HUES6 (cell line): ENCODE measurements around the gene SLC6A1.

Source experiments
- H3K27ac ChIP-seq: 2 replicates; pipeline ENCODE4 v1.7.0; 2013; ENCODE audit warnings: low read depth, mild to moderate bottlenecking, low read length, inconsistent platforms
- H3K27me3 ChIP-seq: 2 replicates; pipeline ENCODE4 v1.6.1; 2013; ENCODE audit warnings: low read length; ENCODE audit not compliant: control insufficient read depth, insufficient read depth
- H3K36me3 ChIP-seq: 2 replicates; pipeline ENCODE4 v1.6.1; 2013; ENCODE audit warnings: low read length; ENCODE audit not compliant: control insufficient read depth, insufficient read depth
- H3K4me1 ChIP-seq: 2 replicates; pipeline ENCODE4 v1.6.1; 2013; ENCODE audit warnings: low read length; ENCODE audit not compliant: control insufficient read depth, insufficient read depth
- H3K4me3 ChIP-seq: 2 replicates; pipeline ENCODE4 v1.5.1; 2013; ENCODE audit warnings: low read depth, low read length
- H3K9ac ChIP-seq: one replicate; pipeline ENCODE4 v1.6.1; 2013; ENCODE audit warnings: mild to moderate bottlenecking, low read length
- H3K9me3 ChIP-seq: 2 replicates; pipeline ENCODE4 v1.6.1; 2013; ENCODE audit warnings: low read depth, low read length; ENCODE audit not compliant: control insufficient read depth, insufficient read depth

Gene SLC6A1

DNA sequence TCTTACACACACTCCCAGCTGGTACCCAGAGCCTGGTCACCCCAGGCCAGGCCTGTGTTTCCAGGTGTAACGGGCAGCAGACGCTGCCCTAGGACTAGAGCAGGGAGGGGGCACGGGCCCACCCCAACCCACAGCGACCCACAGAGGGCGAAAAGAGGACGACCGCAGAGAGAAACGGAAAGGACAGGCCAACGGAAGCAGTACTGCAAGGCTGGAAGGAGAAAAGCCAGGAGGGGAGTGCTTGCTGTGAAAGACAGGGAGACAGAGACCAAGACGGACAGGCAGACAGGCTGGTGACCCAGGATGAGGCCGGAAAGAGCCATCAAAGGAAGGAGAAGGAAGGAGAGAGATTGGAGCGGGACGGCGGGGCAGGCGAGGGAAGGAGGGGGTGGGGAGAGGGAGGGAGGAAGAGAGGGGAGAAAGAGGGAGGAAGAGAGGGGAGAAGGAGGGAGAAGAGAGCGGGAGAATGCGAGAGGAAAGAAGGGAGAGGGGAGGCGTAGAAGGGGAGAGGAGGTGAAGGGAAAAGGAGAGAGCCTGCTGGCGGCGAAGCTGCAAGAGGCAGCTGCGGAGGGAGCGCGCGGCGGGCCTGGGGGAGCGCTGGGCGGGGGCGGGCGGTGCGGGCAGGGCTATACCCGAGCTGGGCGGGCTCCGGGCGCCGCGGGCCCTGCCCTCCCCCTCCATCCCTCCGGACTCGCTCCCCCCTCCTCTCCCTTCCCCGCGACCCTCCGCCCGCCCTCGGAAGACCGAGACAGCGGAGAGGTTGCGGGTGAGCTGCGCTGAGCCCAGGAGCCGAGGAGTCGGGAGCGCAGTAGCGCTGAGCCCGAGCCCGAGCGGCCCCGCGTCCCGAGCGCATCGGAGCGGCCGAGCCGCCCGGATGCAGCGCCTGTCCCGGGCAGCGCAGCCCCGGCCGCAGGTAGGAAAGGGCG is at the start of gene SLC6A1:
SLC6A1 (plus strand) TSS at position 732 of the 926 bp plus-strand sequence. CDS start 24,464 bp downstream, outside the sequence.
- no peaks in the 10 kb centered on the region for H3K9me3 ChIP-seq
- no peaks in the 10 kb centered on the region for H3K4me1 ChIP-seq
- peak within 1 kb of the TSS; percentile 68 for H3K4me3 ChIP-seq
- no peak within 1 kb of the TSS for H3K27ac ChIP-seq
- no peak within 1 kb of the TSS for H3K9ac ChIP-seq
- H3K36me3 ChIP-seq = no peaks in the 10 kb centered on the region
- H3K27me3 ChIP-seq = peaks cover 61% of the 10 kb centered on the region

DNA sequence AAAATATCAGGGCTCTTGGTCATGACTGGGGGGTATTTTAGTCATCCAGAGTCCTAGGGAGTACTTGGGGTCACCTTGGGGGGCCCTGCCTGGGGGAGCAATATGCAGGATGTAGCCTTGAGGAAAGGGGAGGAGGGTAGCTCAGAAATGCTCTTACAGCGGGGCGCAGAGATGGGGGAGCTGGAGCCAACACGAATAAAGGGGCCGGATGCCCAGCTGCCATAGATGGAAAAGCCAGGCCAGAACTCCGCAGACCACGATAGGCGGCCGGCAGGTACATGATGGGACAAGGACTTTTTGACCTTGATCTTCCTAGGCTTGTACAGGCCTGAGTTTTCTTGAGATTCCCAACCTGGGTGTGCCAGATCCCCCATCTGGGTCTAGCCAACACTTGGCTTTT is 47.7 kb upstream of the SLC6A1 start:
- Histone ChIP-seq H3K9me3 (peaks cover 12% of the 10 kb centered on the region), H3K27me3 (no peaks in the 10 kb centered on the region), H3K36me3 (no peaks in the 10 kb centered on the region), H3K4me3 (no peak overlapping the region), H3K4me1 (no peaks in the 10 kb centered on the region), H3K27ac (no peak overlapping the region), H3K9ac (no peak overlapping the region)

DNA sequence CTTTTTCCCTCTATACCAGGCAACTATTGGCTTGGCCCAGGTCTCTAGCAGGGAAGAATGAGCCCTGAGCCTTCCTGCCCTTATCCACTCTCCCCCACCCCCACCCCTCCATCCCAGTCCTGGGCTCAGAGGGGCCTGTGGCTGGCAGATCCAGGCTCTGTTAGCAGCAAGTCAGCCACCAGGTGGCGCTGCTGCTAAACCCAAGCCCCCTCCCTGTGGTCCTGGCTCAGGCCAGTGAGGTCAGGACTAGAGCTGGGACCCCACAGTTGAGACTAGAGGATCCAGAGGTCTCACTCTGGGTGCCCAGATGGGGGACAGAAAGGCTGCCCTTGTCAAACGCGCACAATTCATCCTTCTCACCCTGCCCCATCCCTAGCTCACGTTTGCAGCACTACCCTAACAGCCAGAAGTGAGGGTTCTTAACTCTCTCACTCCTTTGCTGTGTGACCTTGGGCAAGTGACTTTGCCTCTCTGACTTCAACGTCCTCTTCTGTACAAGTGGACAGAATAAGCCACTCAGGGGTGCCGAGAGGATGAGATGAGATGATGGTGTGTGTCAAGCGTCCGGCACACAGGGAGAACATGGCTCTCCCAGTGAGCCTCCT is 46.8 kb upstream of the SLC6A1 start:
- no peak overlapping the region for H3K9ac ChIP-seq
- no peak overlapping the region for H3K4me3 ChIP-seq
- no peaks in the 10 kb centered on the region for H3K27me3 ChIP-seq
- H3K36me3 ChIP-seq = no peaks in the 10 kb centered on the region
- H3K27ac ChIP-seq = no peak overlapping the region
- no peaks in the 10 kb centered on the region for H3K4me1 ChIP-seq
- H3K9me3 ChIP-seq = peaks cover 12% of the 10 kb centered on the region

DNA sequence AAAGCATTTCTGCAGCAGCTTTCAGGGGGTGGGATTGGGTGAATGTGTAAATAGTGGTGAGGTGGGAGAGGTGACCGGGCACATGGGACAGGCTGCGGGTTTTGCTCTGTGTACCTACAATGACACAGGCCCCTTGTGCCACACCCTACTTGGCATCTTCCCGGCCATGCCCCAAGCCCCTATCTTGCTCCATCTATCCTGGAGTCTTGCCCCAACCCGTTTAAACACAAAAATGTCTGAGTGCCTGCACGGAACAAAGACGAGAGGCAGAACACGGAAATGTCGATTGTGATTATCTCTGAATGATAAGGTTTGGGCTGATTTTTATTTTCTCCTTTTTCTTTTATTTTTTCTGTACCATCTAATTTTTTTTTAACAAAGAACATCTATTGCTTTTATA is 46.0 kb upstream of the SLC6A1 start:
- no peak overlapping the region for H3K4me3 ChIP-seq
- no peak overlapping the region for H3K9ac ChIP-seq
- no peaks in the 10 kb centered on the region for H3K27me3 ChIP-seq
- no peaks in the 10 kb centered on the region; the same call in 1 of the 2 replicates for H3K4me1 ChIP-seq
- H3K27ac ChIP-seq = no peak overlapping the region
- H3K36me3 ChIP-seq = no peaks in the 10 kb centered on the region
- peaks cover 12% of the 10 kb centered on the region for H3K9me3 ChIP-seq

DNA sequence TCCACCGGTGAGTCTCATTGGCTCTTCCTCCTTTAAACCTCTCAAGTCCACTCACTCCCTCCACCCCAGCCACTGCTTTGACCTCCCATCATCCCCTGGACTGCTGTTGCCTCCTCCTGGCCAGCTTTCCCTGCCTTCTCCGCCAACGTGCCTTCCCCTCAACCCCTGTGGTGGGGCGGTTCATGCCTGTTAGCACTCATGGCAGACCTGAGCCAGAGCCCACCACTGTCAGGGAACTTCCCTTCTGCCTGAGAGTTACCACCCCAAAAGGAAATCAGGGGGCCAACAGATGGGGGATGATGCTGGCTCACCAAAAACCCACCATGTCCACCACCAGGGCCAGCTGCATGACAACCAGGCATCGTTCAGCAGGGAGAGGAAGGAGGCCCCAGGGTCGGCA is 44.2 kb upstream of the SLC6A1 start:
- no peak overlapping the region for H3K9ac ChIP-seq
- no peaks in the 10 kb centered on the region for H3K9me3 ChIP-seq
- H3K27me3 ChIP-seq = no peaks in the 10 kb centered on the region
- no peaks in the 10 kb centered on the region for H3K36me3 ChIP-seq
- no peak overlapping the region for H3K4me3 ChIP-seq
- H3K4me1 ChIP-seq = no peaks in the 10 kb centered on the region; the same call in 1 of the 2 replicates
- no peak overlapping the region for H3K27ac ChIP-seq

DNA sequence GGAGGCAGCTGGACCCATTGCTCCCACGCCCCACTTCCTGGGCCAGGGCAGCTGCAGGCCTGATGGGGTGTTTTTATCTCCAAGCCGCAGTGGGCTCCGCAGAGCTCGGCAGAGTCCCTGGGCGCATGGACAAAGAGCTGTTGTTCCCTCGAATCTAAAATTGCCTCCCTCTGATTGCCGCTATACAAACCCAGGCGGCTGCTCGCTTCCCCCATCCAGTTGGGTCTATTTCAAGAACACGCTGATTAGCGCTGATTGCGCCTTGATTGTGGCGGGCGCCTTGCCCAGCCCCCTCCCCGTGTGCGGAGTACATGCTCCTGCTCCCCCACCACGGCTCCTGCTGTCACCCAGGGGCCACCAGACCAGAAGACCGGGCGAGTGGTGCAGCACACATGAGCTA is 43.4 kb upstream of the SLC6A1 start:
- no peaks in the 10 kb centered on the region; the same call in 1 of the 2 replicates for H3K4me1 ChIP-seq
- no peak overlapping the region for H3K9ac ChIP-seq
- no peaks in the 10 kb centered on the region; the same call in 1 of the 2 replicates for H3K27me3 ChIP-seq
- H3K9me3 ChIP-seq = no peaks in the 10 kb centered on the region
- no peaks in the 10 kb centered on the region for H3K36me3 ChIP-seq
- no peak overlapping the region for H3K4me3 ChIP-seq
- no peak overlapping the region for H3K27ac ChIP-seq

DNA sequence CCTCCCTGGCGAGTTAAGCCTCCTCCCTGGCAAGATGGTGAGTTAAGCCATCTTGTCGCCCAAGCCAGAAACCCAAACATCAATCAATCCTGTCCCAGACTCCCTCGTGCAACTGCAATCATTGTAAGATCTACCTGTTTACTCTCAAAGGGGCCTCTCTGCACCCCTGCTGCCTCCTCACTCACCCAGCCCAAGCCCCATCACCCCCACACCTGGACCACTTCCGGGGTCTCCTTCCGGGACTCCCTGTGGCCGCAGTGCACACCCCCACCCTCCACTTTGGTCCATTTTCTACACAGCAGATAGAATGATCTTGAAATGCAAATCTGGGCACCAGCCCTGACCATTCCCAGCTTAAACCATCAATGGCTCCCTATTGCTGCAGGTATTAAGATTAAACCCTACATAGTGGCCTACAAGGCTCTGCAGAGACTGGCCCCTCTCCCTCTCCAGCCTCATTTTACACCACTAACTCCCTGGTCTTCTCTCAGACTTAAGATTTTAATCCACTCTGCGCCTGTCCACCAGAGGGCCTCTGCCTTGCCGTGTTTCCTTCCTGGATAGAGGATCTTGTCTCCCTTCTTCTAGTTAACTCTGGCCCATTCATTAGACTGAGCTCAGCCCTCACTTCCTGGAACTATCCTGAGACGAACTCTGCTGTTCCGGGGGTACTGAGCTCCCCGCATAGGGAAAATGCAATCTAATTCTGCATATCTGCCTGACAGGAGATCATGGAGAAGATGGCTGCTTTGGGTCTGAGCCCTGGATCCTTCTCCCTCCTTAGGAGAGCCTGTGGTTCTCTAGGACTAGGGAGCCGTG is 41.9 kb upstream of the SLC6A1 start:
- Histone ChIP-seq H3K4me3 (no peak overlapping the region), H3K9ac (no peak overlapping the region), H3K36me3 (no peaks in the 10 kb centered on the region), H3K9me3 (no peaks in the 10 kb centered on the region), H3K27ac (no peak overlapping the region), H3K4me1 (no peaks in the 10 kb centered on the region; the same call in 1 of the 2 replicates), H3K27me3 (no peaks in the 10 kb centered on the region; the same call in 1 of the 2 replicates)

DNA sequence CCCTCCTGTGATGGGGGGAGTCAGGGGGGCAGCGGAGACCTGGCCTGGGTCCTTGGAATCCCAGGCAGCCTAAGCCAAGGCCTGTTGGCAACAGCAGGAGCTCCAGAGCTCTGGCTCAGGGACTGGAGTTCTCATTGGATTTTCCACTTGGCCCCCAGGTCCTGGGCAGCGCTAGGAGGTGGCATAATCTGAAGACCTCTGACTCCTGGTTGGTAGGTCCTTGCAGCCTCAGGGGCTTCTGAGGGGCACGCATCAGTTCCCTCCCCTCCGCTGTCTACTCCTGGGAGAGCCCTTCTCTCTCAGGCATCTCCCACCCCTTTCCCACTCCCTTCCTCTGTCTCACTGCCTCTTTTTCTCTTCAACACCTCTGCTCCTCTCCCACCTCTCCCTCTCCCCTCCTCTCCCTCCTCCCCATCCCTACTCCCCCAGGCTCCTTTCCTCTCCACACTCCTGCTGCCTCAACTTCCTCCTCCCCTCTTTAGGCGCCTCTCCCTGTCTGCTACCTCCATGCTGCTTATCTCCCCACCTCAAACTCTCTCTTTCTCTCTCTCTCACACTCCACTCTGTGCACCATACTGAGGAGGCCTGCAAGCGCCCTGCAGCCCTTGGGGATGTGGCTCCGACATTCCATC is 41.1 kb upstream of the SLC6A1 start:
- H3K36me3 ChIP-seq = no peaks in the 10 kb centered on the region
- H3K27me3 ChIP-seq = no peaks in the 10 kb centered on the region; the same call in 1 of the 2 replicates
- H3K9ac ChIP-seq = no peak overlapping the region
- H3K9me3 ChIP-seq = no peaks in the 10 kb centered on the region
- H3K4me3 ChIP-seq = no peak overlapping the region
- H3K27ac ChIP-seq = no peak overlapping the region
- no peaks in the 10 kb centered on the region; the same call in 1 of the 2 replicates for H3K4me1 ChIP-seq

DNA sequence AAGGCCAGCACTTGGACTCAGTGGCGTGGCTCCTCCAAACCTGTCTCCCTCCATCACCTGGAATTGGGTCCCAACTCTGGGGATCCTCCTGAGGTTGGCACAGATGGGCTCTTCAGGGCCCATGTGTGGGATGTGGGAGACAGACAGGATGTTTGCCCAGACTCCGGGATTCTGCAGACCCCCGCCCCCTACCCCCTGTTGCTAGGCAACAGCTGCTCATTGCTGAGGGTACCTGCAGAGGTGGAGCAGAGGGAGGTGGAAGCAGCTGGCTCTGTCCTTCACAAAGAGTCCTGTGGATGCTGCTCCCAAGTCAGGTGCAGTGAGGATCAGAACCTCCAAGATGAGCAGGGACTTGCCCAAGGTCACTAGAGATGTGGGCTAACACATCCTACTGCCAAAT is 40.0 kb upstream of the SLC6A1 start:
- Histone ChIP-seq H3K9me3 (no peaks in the 10 kb centered on the region), H3K9ac (no peak overlapping the region), H3K4me1 (no peaks in the 10 kb centered on the region; the same call in 1 of the 2 replicates), H3K27ac (no peak overlapping the region), H3K27me3 (no peaks in the 10 kb centered on the region; the same call in 1 of the 2 replicates), H3K4me3 (no peak overlapping the region), H3K36me3 (no peaks in the 10 kb centered on the region)

DNA sequence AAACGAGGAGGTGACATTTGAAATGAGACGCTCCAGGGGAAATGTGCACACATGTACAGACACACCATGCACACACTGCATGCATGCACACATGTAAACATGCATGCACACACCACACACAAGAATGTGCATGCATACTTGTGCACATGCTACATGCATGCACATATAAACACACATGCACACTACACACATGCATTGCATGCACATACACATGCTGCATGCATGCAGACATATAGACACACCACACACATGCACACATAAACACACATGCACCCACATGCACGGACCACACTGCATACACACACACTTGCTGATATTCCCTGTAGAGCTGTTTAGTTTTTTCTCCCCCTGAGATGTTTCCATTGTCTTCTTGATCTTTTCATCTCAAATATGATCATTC is 37.8 kb upstream of the SLC6A1 start:
- no peaks in the 10 kb centered on the region; the same call in 1 of the 2 replicates for H3K27me3 ChIP-seq
- H3K4me1 ChIP-seq = no peaks in the 10 kb centered on the region; the same call in 1 of the 2 replicates
- H3K36me3 ChIP-seq = no peaks in the 10 kb centered on the region
- H3K9me3 ChIP-seq = no peaks in the 10 kb centered on the region
- no peak overlapping the region for H3K27ac ChIP-seq
- H3K4me3 ChIP-seq = no peak overlapping the region
- H3K9ac ChIP-seq = no peak overlapping the region
